Aorta (tissue), 5 donors: ENCODE results near the gene WDR76. TPM values are rescaled to one million over a fixed set of nuclear protein-coding genes. Genes with fewer than 3 reads are reported as not detected.
A peak's percentile ranks its signal among the peaks of the same experiment; 100 is the strongest.
"Not testable (repeated sequence)": the region's sequence is repeated elsewhere in the genome, so short reads cannot be mapped to it uniquely, and the experiment has no call there.

Source experiments
- ATAC-seq: fragments of 200-7000 bp; cut with Tn5 transposase; one replicate; pipeline ENCODE4 v1.9.1; 2022; ENCODE audit warnings: moderate library complexity; ENCODE audit not compliant: low FRiP score
- DNase-seq, 2 donors: peaks; one replicate each; pipeline ENCODE4 v3.0.0-alpha.2; 2020
- H3K27ac ChIP-seq, 2 donors: one replicate each; pipeline ENCODE4 v1.5.1; 2013; ENCODE audit warnings: low read length in 2 of 2, mild to moderate bottlenecking in 2 of 2, moderate library complexity in 2 of 2, control low read depth in 1 of 2, inconsistent platforms in 1 of 2, low read depth in 1 of 2
- H3K27me3 ChIP-seq, 2 donors: one replicate each; pipeline ENCODE4 v1.6.1; 2013; ENCODE audit warnings: control low read depth in 1 of 2, low read length in 1 of 2, mild to moderate bottlenecking in 1 of 2, moderate library complexity in 1 of 2; ENCODE audit not compliant: insufficient read depth in 2 of 2, control insufficient read depth in 1 of 2
- H3K36me3 ChIP-seq, 2 donors: one replicate each; pipeline ENCODE4 v1.6.1; 2013; ENCODE audit warnings: control low read depth in 1 of 2, low read length in 1 of 2, mild to moderate bottlenecking in 1 of 2; ENCODE audit not compliant: insufficient read depth in 2 of 2, control insufficient read depth in 1 of 2
- H3K4me1 ChIP-seq, 2 donors: one replicate each; pipeline ENCODE4 v1.6.1; 2013; ENCODE audit warnings: low read length in 2 of 2, control low read depth in 1 of 2, mild to moderate bottlenecking in 1 of 2, moderate library complexity in 1 of 2; ENCODE audit not compliant: insufficient read depth in 2 of 2, control insufficient read depth in 1 of 2
- H3K4me3 ChIP-seq, 2 donors: one replicate each; pipeline ENCODE4 v1.5.1; 2013; ENCODE audit warnings: low read length in 2 of 2, control low read depth in 1 of 2, mild to moderate bottlenecking in 1 of 2
- H3K9me3 ChIP-seq: one replicate; pipeline ENCODE4 v1.6.1; 2013; ENCODE audit warnings: mild to moderate bottlenecking, low read length; ENCODE audit not compliant: control insufficient read depth
- WGBS, 2 donors: extraction: QIAGEN DNeasy Blood & Tissue Kit; methylation state at CpG; one replicate each; pipeline ENCODE4 v1.1.7; 2013; 5-methylcytosine and 5-hydroxymethylcytosine counted together
- intact Hi-C, 2 donors: fragments of 100-400 bp; cut with DNase I; formaldehyde crosslinking; loops; one replicate each; pipeline versions ENCODE4 v1.14.2 to v1.15.0; 2022
- polyA plus RNA-seq, 2 donors: library from polyadenylated mRNA; stranded (reverse); fragments of 200-250 nt; gene quantifications; one replicate each; pipeline ENCODE4 v1.2.3, GENCODE V29; 2013
- total RNA-seq, 2 donors: library from RNA; stranded (reverse); fragmentation: NEBNext Ultra II Directional; extraction: Animal tissue kit (Norgen Biotek cat#: 25700); gene quantifications; one replicate each; pipeline ENCODE4 v1.2.1, GENCODE V29; 2021
- donor health status: healthy with polysubstance abuse.
- donor health status: Bipolar disorder and iron deficiency.
- donor health status: DM: no; HTN: no; CAD: no.
- donor health status: DM: no; HTN: no; CAD: no.
- donor health status: DM: yes; HTN: yes; CAD: no.

The WDR76 gene
- total and polyA plus RNA-seq, 4 donors = 1.9 to 6.5 (median 4.1) TPM

DNA sequence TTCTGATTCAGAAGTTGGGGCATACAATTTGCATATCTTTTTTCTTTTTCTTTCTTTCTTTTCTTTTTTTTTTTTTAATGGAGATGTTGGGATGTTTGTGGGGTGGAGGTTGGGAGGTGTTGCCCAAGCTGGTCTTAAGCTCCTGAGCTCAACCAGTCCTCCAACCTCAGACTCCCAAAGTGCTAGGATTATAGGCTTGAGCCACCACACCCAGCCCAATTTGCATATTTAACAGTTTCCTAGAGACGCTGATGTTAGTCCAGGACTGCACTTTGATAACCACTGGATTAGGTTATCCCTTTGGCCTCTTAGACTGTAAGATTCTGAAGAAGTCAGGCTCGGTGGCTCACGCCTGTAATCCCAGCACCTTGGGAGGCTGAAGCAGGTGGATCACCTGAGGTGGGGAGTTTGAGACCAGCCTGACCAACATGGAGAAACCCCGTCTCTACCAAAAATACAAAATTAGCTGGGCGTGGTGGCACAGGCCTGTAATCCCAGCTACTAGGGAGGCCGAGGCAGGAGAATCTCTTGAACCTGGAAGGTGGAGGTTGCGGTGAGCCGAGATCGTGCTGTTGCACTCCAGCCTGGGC, 3.2 kb downstream of the WDR76 start:
- H3K36me3 ChIP-seq, ATAC-seq, intact Hi-C loops, H3K27ac ChIP-seq, H3K4me1 ChIP-seq, H3K9me3 ChIP-seq, H3K27me3 ChIP-seq, H3K4me3 ChIP-seq: not testable (repeated sequence)
- 94 to 96% methylated on average over 9 of the region's 9 CpGs for WGBS, 2 donors
- peak in 1 of 2 donors; percentile 8 for DNase-seq

DNA sequence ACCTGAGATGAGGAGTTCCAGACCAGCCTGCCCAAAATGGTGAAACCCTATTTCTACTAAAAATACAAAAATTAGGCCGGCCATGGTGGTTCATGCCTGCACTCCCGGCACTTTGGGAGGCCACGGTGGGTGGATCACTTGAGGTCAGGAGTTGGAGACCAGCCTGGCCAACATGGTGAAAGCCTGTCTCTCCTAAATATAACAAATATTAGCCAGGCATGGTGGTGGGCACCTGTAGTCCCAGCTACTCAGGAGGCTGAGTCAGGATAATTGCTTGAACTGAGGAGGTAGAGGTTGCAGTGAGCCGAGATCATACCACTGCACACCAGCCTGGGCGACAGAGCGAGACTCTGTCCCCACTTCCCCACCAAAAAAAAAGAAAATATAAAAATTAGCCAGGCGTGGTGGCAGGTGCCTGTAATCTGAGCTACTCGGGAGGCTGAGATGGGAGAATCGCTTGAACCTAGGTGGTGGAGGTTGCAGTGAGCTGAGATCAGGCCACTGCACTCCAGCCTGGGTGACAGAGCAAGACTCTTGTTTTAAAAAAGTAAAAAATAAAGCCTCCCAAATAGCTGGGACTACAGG, 4.0 kb downstream of the WDR76 start:
- H3K4me3 ChIP-seq, intact Hi-C loops, H3K4me1 ChIP-seq, ATAC-seq, H3K27ac ChIP-seq, H3K27me3 ChIP-seq, H3K36me3 ChIP-seq, H3K9me3 ChIP-seq: not testable (repeated sequence)
- DNase-seq = peak in 1 of 2 donors; percentile 6
- WGBS, 2 donors = 97 to 99% methylated on average over 9 of the region's 9 CpGs

DNA sequence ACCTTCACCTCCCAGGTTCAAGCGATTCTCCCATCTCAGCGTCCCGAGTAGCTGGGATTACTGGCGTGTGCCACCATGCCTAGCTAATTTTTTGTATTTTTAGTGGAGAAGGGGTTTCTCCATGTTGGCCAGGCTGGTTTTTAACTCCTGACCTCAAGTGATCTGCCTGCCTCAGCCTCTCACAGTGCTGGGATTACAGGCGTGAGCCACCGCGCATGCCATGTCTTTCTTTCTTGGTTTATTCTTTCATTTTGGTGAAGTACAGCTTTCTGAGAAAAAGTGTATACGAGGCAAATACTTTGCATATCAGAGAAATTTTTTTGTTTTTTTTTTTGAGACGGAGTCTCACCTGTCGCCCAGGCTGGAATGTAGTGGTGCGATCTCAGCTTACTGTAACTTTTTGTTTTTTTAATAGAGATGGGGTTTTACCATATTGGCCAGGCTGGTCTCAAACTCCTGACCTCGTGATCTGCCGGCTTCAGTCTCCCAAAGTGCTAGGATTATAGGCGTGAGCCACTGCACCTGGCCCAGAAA, 4.8 kb downstream of the WDR76 start:
- ATAC-seq, H3K27ac ChIP-seq, intact Hi-C loops, H3K36me3 ChIP-seq, H3K9me3 ChIP-seq, H3K4me1 ChIP-seq, H3K27me3 ChIP-seq, H3K4me3 ChIP-seq: not testable (repeated sequence)
- DNase-seq = peak in 1 of 2 donors; percentile 12
- WGBS, 2 donors = 93 to 94% methylated on average over 14 of the region's 14 CpGs

DNA sequence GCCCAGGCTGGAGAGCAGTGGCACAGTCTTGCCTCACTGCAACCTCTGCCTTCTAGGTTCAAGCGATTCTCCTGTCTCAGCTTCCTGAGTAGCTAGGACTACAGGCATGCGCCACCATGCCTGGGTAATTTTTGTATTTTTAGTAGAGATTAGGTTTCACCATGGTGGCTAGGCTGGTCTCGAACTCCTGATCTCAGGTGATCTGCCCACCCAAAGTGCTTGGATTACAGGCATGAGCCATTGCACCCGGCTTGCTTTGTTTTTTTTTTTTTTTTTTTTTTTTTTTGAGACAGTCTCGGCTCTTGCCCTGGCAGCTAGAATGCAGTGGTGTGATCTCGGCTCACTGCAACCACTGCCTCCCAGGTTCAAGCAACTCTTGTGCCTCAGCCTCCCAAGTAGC, 5.7 kb downstream of the WDR76 start:
- WGBS, 2 donors = 77 to 80% methylated on average over 6 of the region's 6 CpGs
- ATAC-seq, intact Hi-C loops: not testable (repeated sequence)

DNA sequence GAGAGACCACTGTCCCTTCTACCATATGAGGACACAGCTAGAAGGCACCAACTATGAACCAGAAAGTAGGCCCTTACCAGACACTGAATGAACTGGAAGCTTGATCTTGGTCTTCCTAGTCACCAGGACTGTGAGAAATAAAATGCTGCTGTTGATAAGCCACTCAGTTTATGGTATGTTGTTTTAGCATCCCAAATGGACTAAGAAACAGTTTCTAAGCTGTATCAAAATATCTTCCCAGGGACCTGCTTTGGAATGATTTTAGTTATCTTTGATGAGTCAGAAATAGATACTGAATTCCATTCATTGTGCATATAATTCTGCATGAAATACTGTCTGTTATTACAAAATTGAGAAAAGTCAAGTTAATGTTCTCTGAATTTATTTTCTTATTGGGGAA, 18.6 kb downstream of the WDR76 start:
- no peak for DNase-seq
- no peak for ATAC-seq
- Histone ChIP-seq H3K4me3 (no peak overlapping the region), H3K9me3 (no peaks in the 10 kb centered on the region), H3K27me3 (no peaks in the 10 kb centered on the region), H3K36me3 (no peaks in the 10 kb centered on the region), H3K27ac (no peak overlapping the region), H3K4me1 (no peaks in the 10 kb centered on the region)
- intact Hi-C loops = no loop called here

More for the DNA sequence above, 5.7 kb downstream of the WDR76 start:
- H3K4me3 ChIP-seq, H3K27me3 ChIP-seq, H3K27ac ChIP-seq, H3K36me3 ChIP-seq, H3K9me3 ChIP-seq, H3K4me1 ChIP-seq: not testable (repeated sequence)
- DNase-seq = peak in 1 of 2 donors; percentile 7

DNA sequence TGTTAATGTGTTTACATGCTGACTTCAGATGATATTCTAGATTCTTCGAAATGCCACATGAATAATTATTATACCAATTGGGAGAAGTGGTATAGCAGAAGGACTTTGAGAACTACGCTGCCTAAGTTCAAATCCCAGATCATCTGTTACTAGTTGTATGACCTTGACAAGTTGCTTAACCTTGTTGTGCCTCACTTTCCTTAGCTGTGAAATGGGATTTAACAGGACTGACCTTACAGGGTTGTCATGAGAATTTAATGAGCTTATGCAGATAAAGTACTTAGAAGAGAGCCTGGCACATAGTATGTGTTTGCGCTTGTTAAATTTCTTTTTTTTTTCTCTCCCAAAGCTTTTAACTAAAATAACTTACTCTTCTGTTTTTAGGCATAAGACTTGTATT, 24.4 kb downstream of the WDR76 start:
- Histone ChIP-seq H3K4me3 (no peak overlapping the region), H3K4me1 (no peaks in the 10 kb centered on the region), H3K27me3 (no peaks in the 10 kb centered on the region), H3K36me3 (no peaks in the 10 kb centered on the region), H3K27ac (no peak overlapping the region), H3K9me3 (no peaks in the 10 kb centered on the region)
- no peak for ATAC-seq
- intact Hi-C loops = no loop called here
- no peak for DNase-seq
- whole genome bisulfite sequencing, 2 donors = 96 to 97% methylated on average over 3 of the region's 3 CpGs

DNA sequence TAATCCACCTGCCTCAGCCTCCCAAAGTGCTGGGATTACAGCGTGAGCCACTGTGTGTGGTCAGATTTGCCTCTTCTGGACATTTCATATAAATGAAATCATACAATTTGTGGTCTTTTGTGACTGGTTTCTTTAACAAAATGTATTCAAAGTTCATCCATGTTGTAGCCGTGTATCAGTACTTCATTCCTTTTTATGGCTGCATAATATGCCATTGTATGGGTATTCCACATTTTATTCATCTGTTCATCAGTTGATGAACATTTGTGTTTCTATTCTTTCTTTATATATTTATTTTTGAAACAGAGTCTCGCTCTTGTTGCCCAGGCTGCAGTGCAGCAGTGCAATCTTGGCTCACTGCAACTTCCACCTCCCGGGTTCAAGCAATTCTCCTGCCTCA, 25.8 kb downstream of the WDR76 start:
- intact Hi-C loops = no loop called here
- 98 to 99% methylated on average over 4 of the region's 4 CpGs for WGBS, 2 donors
- Histone ChIP-seq H3K27me3 (no peaks in the 10 kb centered on the region), H3K36me3 (no peaks in the 10 kb centered on the region), H3K4me1 (no peaks in the 10 kb centered on the region), H3K27ac (no peak overlapping the region), H3K9me3 (no peaks in the 10 kb centered on the region), H3K4me3 (no peak overlapping the region)
- no peak for ATAC-seq
- no peak for DNase-seq

DNA sequence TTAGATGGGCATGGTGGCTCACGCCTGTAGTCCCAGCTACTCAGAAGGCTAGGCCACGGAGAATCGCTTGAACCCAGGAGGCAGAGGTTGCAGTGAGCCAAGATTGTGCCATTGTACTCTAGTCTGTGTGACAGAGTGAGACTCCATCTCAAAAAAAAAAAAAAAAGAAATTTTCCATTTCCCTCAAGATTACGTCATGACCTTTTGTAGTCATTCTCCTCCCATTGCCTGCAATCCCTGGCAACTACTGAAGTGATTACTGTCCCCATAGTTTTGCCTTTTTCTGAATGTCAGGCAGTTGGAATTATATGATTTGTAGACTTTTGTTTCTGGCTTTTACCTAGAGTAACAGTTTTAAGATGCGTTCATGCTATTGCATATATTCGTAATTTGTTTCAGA, 28.0 kb downstream of the WDR76 start:
- Histone ChIP-seq H3K27ac (no peak overlapping the region), H3K4me1 (no peaks in the 10 kb centered on the region), H3K36me3 (no peaks in the 10 kb centered on the region), H3K9me3 (no peaks in the 10 kb centered on the region), H3K4me3 (no peak overlapping the region), H3K27me3 (no peaks in the 10 kb centered on the region)
- ATAC-seq = no peak
- DNase-seq = no peak
- 95% methylated on average over 6 of the region's 6 CpGs for WGBS, 2 donors
- intact Hi-C loops = no loop called here

DNA sequence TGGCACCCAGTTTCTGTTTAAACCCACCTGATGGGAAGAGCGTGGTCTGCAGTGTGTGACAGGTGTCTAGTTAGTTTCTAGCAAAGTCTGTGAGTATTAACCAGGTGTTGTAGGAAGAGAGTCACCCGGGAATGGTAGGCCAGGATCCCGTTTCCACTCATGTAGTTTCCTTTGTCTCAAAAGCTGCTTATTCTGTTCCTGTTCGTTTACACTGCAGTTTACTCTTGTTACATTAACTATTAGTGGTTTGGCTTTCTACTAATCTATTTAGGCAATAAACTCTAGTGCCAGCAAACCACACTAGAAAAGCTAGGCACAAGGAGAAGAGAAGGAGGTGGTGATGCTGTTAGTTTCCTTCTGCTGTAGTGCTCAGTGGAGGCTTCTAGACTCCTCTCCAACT, 32.7 kb downstream of the WDR76 start:
- H3K27ac ChIP-seq = no peak overlapping the region
- intact Hi-C loops = no loop called here
- H3K4me1 ChIP-seq = no peaks in the 10 kb centered on the region
- WGBS, 2 donors = 80 to 84% methylated on average over 4 of the region's 4 CpGs
- DNase-seq (no peak), ATAC-seq (no peak)
- no peaks in the 10 kb centered on the region for H3K27me3 ChIP-seq
- no peaks in the 10 kb centered on the region for H3K36me3 ChIP-seq
- H3K9me3 ChIP-seq = no peaks in the 10 kb centered on the region
- no peak overlapping the region for H3K4me3 ChIP-seq
